Testis (tissue), 3 donors: ENCODE measurements around the gene CAPN12. TPM values are rescaled to one million over a fixed set of nuclear protein-coding genes. Genes with fewer than 3 reads are reported as not detected.

ENCODE experiments used
- DNase-seq: peaks from one replicate; pipeline ENCODE4 v3.0.0-alpha.2; 2019
- H3K27ac ChIP-seq, 2 donors: fragments of 200-600 bp; sonication (generic); one replicate each; pipeline ENCODE4 v1.5.1; 2019
- H3K27me3 ChIP-seq: fragments of 200-600 bp; sonication (generic); one replicate; pipeline ENCODE4 v1.5.1; 2019
- H3K36me3 ChIP-seq: fragments of 200-600 bp; sonication (generic); one replicate; pipeline ENCODE4 v1.5.1; 2017; ENCODE audit warnings: low read depth; ENCODE audit errors: missing control alignments
- H3K4me1 ChIP-seq: fragments of 200-600 bp; sonication (generic); one replicate; pipeline ENCODE4 v1.5.1; 2019
- H3K4me3 ChIP-seq, 2 donors: fragments of 200-600 bp; sonication (generic); one replicate each; pipeline ENCODE4 v1.5.1; 2017 to 2019
- H3K9me3 ChIP-seq: fragments of 200-600 bp; sonication (generic); one replicate; pipeline ENCODE4 v1.5.1; 2017
- POLR2A ChIP-seq: fragments of 450-650 bp; IDR thresholded peaks from one replicate; pipeline ENCODE4 v1.6.1; 2017; ENCODE audit warnings: antibody characterized with exemption, mild to moderate bottlenecking, moderate library complexity
- WGBS, 2 donors: methylation state at CpG; one replicate each; pipeline ENCODE4 v1.1.5; 2018; 5-methylcytosine and 5-hydroxymethylcytosine counted together
- intact Hi-C: fragments of 100-400 bp; cut with DNase I; formaldehyde crosslinking; loops from one replicate; pipeline ENCODE4 v1.15.1; 2023; ENCODE audit warnings: low total_unique reads
- polyA plus RNA-seq: library from polyadenylated mRNA; stranded (reverse); fragments of 350-450 nt; fragmentation: Illumina TruSeq; extraction: RNeasy Lipid Tissue Mini Kit (QIAGEN cat#74804); gene quantifications from one replicate; pipeline ENCODE4 v1.2.3, GENCODE V29; 2014; ENCODE audit warnings: low read depth, low replicate concordance; ENCODE audit not compliant: insufficient read depth
- total RNA-seq, 2 donors: library from RNA; depleted of rRNA; stranded (reverse); fragments of >200 nt; gene quantifications; one replicate each; pipeline ENCODE4 v1.2.3, GENCODE V29; 2016
- TF ChIP-seq, protein P1 (sequence below), 3 experiments: fragments of 450-650 bp in 2 of 3; fragments of 200-600 bp in 1 of 3; sonication (generic) in 1 of 3; IDR thresholded peaks; one replicate each; pipeline ENCODE4 v1.5.1; 2016 to 2019; ENCODE audit warnings: antibody characterized with exemption in 3 of 3, mild to moderate bottlenecking in 2 of 3, moderate library complexity in 1 of 3

Gene CAPN12
- total and polyA plus RNA-seq, 3 donors from 2014 or later: 3.6 to 5.5 (median 4.6) TPM

DNA sequence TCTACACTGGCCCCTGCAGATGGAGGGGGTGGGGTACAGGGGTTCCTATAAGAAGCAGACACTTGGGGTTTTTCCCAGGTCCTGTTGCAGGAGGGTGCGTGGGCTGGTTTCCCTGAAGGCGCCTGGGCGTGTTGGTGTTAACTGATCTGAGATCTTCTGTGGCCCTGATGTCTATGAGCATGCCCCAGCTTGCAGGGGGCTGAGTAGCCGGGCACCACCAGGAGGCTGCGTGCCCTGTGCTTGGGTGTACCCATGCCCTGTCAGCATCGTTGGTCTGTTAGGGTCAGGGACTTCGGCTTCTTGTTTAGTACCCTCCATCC, 45.3 kb downstream of the CAPN12 start:
- H3K36me3 ChIP-seq: no peaks in the 10 kb centered on the region
- TF ChIP-seq, protein P1, sequence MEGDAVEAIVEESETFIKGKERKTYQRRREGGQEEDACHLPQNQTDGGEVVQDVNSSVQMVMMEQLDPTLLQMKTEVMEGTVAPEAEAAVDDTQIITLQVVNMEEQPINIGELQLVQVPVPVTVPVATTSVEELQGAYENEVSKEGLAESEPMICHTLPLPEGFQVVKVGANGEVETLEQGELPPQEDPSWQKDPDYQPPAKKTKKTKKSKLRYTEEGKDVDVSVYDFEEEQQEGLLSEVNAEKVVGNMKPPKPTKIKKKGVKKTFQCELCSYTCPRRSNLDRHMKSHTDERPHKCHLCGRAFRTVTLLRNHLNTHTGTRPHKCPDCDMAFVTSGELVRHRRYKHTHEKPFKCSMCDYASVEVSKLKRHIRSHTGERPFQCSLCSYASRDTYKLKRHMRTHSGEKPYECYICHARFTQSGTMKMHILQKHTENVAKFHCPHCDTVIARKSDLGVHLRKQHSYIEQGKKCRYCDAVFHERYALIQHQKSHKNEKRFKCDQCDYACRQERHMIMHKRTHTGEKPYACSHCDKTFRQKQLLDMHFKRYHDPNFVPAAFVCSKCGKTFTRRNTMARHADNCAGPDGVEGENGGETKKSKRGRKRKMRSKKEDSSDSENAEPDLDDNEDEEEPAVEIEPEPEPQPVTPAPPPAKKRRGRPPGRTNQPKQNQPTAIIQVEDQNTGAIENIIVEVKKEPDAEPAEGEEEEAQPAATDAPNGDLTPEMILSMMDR (IDR thresholded peaks at IDR 0.05): no peak
- no peak for TF ChIP-seq POLR2A
- H3K27ac ChIP-seq: no peak overlapping the region
- H3K9me3 ChIP-seq: no peaks in the 10 kb centered on the region
- peaks cover 24% of the 10 kb centered on the region for H3K4me1 ChIP-seq
- no peak for DNase-seq
- WGBS, 2 donors: 72% methylated on average over 7 of the region's 7 CpGs; no CpG with 5 or more reads in 1 of the 2 donors
- intact Hi-C loops: no loop called here
- H3K27me3 ChIP-seq: no peaks in the 10 kb centered on the region
- H3K4me3 ChIP-seq: no peak overlapping the region

DNA sequence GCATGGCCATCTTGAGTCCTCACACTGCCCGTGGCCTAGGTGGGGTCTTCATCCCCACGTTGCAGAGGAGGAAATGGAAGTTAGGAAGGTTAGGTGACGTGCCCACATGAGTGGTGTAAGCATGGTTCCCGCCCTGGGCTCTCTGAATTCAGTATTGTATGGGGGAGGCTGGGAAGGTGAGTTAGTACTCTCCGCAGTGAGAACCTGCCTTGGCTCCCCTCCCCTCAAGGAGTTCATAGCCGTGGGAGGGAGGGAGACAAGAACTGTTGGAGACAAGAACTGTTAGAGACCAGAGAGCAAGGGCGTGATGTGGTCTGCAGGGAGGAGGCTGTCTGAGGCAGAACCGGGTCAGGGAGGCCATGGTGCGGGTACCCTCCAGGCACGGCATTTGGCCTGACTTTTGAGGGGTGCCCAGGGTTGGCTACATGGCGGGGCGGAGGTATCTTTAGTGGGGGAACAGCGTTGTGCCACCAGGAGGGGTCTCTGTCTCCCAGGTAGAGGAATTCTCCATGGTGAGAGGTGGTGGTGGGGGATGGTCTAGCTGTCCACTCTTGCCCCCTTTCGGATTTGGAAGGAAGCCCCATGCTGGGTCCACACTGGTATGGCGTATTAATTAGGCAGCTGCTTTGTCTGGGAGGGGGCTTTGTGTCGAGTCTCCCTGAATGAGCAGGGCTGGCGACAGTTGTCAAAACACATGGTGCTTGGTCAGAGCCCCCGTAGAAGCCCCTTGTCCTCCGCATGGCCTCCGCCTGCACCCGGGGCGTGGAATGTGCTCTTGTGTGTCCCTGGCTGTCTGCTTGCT, 45.8 kb downstream of the CAPN12 start:
- TF ChIP-seq, protein P1 (IDR thresholded peaks at IDR 0.05): no peak
- TF ChIP-seq POLR2A: no peak
- no peak for DNase-seq
- intact Hi-C loops: no loop called here
- H3K27me3 ChIP-seq: no peaks in the 10 kb centered on the region
- H3K9me3 ChIP-seq: no peaks in the 10 kb centered on the region
- H3K4me1 ChIP-seq: peaks cover 24% of the 10 kb centered on the region
- peak overlapping the region in 1 of 2 donors; percentile 8 for H3K27ac ChIP-seq
- no peak overlapping the region for H3K4me3 ChIP-seq
- WGBS, 2 donors: 76 to 79% methylated on average over 22 of the region's 22 CpGs
- no peaks in the 10 kb centered on the region for H3K36me3 ChIP-seq

DNA sequence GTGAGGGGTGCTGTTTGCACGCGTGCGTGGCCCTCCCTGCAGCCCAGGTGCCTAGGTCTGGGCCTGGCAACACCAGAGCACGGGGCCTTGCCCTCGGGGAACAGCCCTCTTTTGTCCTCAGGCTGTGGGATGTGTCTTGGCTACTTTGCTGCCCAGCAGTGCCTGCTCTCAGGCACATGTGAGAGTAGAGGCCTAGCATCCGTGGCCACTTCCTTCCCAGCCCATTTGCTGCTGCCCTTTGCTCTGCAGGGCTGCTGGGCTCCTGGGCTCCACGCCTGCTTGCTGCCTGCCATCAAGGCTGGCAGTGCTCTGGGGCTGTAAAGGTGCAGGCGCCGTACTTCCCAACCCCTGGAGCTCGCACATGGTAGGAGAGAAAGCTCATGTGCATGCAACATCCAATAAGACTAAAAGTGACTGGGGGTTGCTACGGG, 46.6 kb downstream of the CAPN12 start:
- DNase-seq: no peak
- TF ChIP-seq, protein P1 (IDR thresholded peaks at IDR 0.05): no peak
- no peak for TF ChIP-seq POLR2A
- Histone ChIP-seq H3K27ac (no peak overlapping the region), H3K9me3 (no peaks in the 10 kb centered on the region), H3K4me1 (peaks cover 24% of the 10 kb centered on the region), H3K36me3 (no peaks in the 10 kb centered on the region), H3K4me3 (no peak overlapping the region), H3K27me3 (no peaks in the 10 kb centered on the region)
- intact Hi-C loops: no loop called here
- 76 to 80% methylated on average over 8 to 11 of the region's 11 CpGs for WGBS, 2 donors

DNA sequence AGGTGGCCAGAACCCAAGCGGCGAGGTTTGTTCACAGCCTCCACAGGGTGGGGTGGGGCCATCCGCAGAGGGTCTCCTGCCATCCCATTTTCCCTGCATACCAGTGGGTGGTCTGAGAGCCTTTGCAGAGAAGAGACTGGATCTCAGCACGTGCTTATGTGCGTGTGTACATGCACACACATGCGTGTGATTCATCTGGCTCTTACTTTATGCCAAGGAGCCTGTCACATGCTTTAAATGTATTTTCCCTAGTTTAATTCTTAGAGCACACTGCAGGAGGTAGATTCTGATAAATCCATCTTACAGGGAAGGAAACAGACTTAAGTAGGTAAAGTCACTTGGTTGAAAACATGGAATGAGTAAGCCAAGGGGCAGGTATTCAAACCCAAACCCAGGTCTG, 47.1 kb downstream of the CAPN12 start:
- H3K4me3 ChIP-seq: no peak overlapping the region
- peaks cover 24% of the 10 kb centered on the region for H3K4me1 ChIP-seq
- H3K27me3 ChIP-seq: no peaks in the 10 kb centered on the region
- H3K9me3 ChIP-seq: no peaks in the 10 kb centered on the region
- intact Hi-C loops: no loop called here
- no peaks in the 10 kb centered on the region for H3K36me3 ChIP-seq
- TF ChIP-seq, protein P1 (IDR thresholded peaks at IDR 0.05): no peak
- TF ChIP-seq POLR2A: no peak
- 93 to 98% methylated on average over 6 of the region's 6 CpGs for whole genome bisulfite sequencing, 2 donors
- no peak for DNase-seq
- no peak overlapping the region for H3K27ac ChIP-seq

DNA sequence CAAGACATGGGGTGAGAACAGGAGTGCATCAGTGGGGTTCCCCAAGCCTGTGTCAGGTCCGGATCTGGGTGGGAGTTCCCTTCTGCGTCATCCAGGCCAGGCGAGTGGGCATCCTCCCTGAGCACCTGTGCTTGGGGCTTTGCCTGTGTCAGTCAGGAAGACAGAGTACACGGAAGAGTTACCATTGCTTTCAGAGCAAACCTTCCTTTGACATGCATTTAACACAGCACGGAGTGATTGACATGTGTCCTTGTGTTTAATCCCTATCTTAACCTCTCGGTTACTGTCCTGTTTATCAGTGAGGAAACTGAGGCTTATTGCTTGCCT, 47.6 kb downstream of the CAPN12 start:
- TF ChIP-seq, protein P1 (IDR thresholded peaks at IDR 0.05): no peak
- no peak for TF ChIP-seq POLR2A
- intact Hi-C loops: no loop called here
- no peak for DNase-seq
- Histone ChIP-seq H3K4me3 (no peak overlapping the region), H3K4me1 (peaks cover 24% of the 10 kb centered on the region), H3K27me3 (no peaks in the 10 kb centered on the region), H3K9me3 (no peaks in the 10 kb centered on the region), H3K27ac (no peak overlapping the region), H3K36me3 (no peaks in the 10 kb centered on the region)
- 93 to 97% methylated on average over 6 of the region's 6 CpGs for WGBS, 2 donors
